DOHH2 (cell line): Measurements from ENCODE around the gene MRPL50.

Experiments
- H3F3A ChIP-seq: fragments of 200-600 bp; sonication (generic), shearing (Covaris generic); 2 replicates; pipeline ENCODE4 v1.6.0; 2016; ENCODE audit warnings: antibody characterized with exemption, mild to moderate bottlenecking; ENCODE audit not compliant: control insufficient read depth, insufficient read depth
- H3K27ac ChIP-seq: fragments of 200-600 bp; sonication (generic); 2 replicates; pipeline ENCODE4 v1.5.1; 2014; ENCODE audit warnings: low read depth, mild to moderate bottlenecking, low read length, moderate library complexity
- H3K27me3 ChIP-seq: fragments of 200-600 bp; sonication (generic); 2 replicates; pipeline ENCODE4 v1.6.1; 2014; ENCODE audit warnings: mild to moderate bottlenecking, low read length, mixed read lengths; ENCODE audit not compliant: control insufficient read depth
- H3K36me3 ChIP-seq: fragments of 200-600 bp; sonication (generic); 2 replicates; pipeline ENCODE4 v1.6.1; 2014; ENCODE audit warnings: mild to moderate bottlenecking, low read length, moderate library complexity, mixed read lengths; ENCODE audit not compliant: control insufficient read depth
- H3K4me1 ChIP-seq: fragments of 200-600 bp; sonication (generic); 2 replicates; pipeline ENCODE4 v1.6.1; 2014; ENCODE audit warnings: mild to moderate bottlenecking, low read length, mixed read lengths; ENCODE audit not compliant: control insufficient read depth
- H3K4me2 ChIP-seq: fragments of 200-600 bp; sonication (generic); 2 replicates; pipeline ENCODE4 v1.6.0; 2014; ENCODE audit warnings: mild to moderate bottlenecking, low read length, moderate library complexity
- H3K4me3 ChIP-seq: fragments of 200-600 bp; sonication (generic); 2 replicates; pipeline ENCODE4 v1.5.1; 2014; ENCODE audit warnings: mild to moderate bottlenecking, low read length, mixed read lengths
- H3K79me2 ChIP-seq: fragments of 200-600 bp; sonication (generic); 2 replicates; pipeline ENCODE4 v1.6.1; 2014; ENCODE audit warnings: mild to moderate bottlenecking, low read length, mixed read lengths; ENCODE audit not compliant: control insufficient read depth
- H3K9me2 ChIP-seq: fragments of 200-600 bp; sonication (generic); replicated peaks from 2 replicates; pipeline ENCODE4 v1.6.1; 2014; ENCODE audit warnings: mild to moderate bottlenecking, low read length, mixed read lengths; ENCODE audit not compliant: control insufficient read depth
- H3K9me3 ChIP-seq: fragments of 200-600 bp; sonication (generic); 2 replicates; pipeline ENCODE4 v1.6.1; 2014; ENCODE audit warnings: antibody characterized with exemption, low read length, mixed read lengths; ENCODE audit not compliant: control insufficient read depth, insufficient read depth
- H4K20me1 ChIP-seq: fragments of 200-600 bp; sonication (generic); 2 replicates; pipeline ENCODE4 v1.6.0; 2014; ENCODE audit warnings: low read depth, mild to moderate bottlenecking, antibody characterized with exemption, low read length, moderate library complexity; ENCODE audit not compliant: control insufficient read depth, insufficient read depth
- CTCF ChIP-seq: fragments of 200-600 bp; sonication (generic); IDR thresholded peaks from one replicate; pipeline ENCODE4 v1.5.1; 2014; ENCODE audit warnings: antibody characterized with exemption, mild to moderate bottlenecking, low read depth, low read length; ENCODE audit not compliant: poor library complexity, severe bottlenecking
- EZH2phosphoT487 ChIP-seq: fragments of 200-600 bp; sonication (generic); IDR thresholded peaks from 2 replicates; pipeline ENCODE4 v1.6.1; 2017; ENCODE audit warnings: borderline replicate concordance, mild to moderate bottlenecking, antibody characterized with exemption, low read length, moderate library complexity, mixed read lengths

Gene MRPL50

GRCh38 chr9:101443364-101443771 lies 45.0 kb upstream of the MRPL50 start:
- no peaks in the 10 kb centered on the region for H3K9me3 ChIP-seq
- no peaks in the 10 kb centered on the region for H3K27me3 ChIP-seq
- no peaks in the 10 kb centered on the region for H4K20me1 ChIP-seq
- no peak overlapping the region for H3K27ac ChIP-seq
- H3F3A ChIP-seq: no peaks in the 10 kb centered on the region
- no peaks in the 10 kb centered on the region for H3K36me3 ChIP-seq
- H3K4me3 ChIP-seq: no peak overlapping the region
- H3K4me1 ChIP-seq: peaks cover 20% of the 10 kb centered on the region
- no peaks in the 10 kb centered on the region for H3K79me2 ChIP-seq
- no peak for TF ChIP-seq CTCF
- TF ChIP-seq EZH2phosphoT487: no peak
- no peaks in the 10 kb centered on the region for H3K9me2 ChIP-seq
- H3K4me2 ChIP-seq: no peak overlapping the region

DNA sequence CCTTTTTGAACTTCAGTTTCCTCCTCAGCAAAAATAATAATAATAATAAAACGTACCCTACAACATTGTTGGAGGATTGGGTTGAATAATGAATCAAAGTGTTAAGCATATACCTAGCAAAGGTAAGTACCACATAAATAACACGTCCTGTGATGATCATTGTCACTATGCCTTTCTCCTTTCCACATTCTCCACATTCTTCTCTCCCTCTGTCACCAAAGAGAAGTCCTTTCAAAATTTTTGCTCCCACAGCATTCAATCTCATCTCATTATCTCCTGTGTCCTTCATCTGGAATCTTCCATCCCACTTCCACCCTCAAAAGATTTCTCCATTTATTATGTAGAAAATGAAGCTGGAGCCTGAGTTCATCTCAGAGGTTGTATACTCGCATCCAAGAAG lies 44.3 kb upstream of the MRPL50 start:
- Histone ChIP-seq H3K4me1 (peaks cover 19% of the 10 kb centered on the region), H3K9me3 (no peaks in the 10 kb centered on the region), H3K4me3 (no peak overlapping the region), H3K27me3 (no peaks in the 10 kb centered on the region), H3K27ac (no peak overlapping the region), H3K4me2 (no peak overlapping the region), H3K9me2 (no peaks in the 10 kb centered on the region), H3K79me2 (no peaks in the 10 kb centered on the region), H3F3A (no peaks in the 10 kb centered on the region), H3K36me3 (no peaks in the 10 kb centered on the region), H4K20me1 (no peaks in the 10 kb centered on the region)
- no peak for TF ChIP-seq CTCF
- TF ChIP-seq EZH2phosphoT487: no peak

DNA sequence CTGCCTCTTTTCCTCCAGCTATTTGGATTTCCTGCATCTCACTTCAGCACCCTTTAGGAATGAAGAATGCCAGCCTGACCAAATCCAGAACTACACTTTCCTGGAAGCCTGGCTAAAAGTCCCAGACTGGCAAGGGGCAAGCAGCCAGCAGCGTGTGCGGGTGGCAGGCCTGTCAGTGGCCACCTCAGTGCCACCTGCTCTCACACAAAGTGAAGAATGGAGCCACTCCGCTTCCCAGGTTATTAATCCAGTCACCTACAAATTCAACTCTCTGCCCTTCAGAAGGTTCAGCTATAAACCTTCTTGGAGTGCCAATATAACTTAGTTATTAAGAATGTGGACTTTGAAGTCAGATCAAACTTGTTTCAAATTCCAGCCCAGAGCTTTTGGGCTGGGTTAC lies 43.9 kb upstream of the MRPL50 start:
- no peaks in the 10 kb centered on the region for H3K9me2 ChIP-seq

More for the DNA sequence above, 43.9 kb upstream of the MRPL50 start:
- no peaks in the 10 kb centered on the region for H3K9me3 ChIP-seq
- H3K27me3 ChIP-seq: no peaks in the 10 kb centered on the region
- peaks cover 19% of the 10 kb centered on the region for H3K4me1 ChIP-seq
- H3K27ac ChIP-seq: no peak overlapping the region
- H3K36me3 ChIP-seq: no peaks in the 10 kb centered on the region
- H4K20me1 ChIP-seq: no peaks in the 10 kb centered on the region
- no peak overlapping the region for H3K4me3 ChIP-seq
- no peak overlapping the region for H3K4me2 ChIP-seq
- no peaks in the 10 kb centered on the region for H3K79me2 ChIP-seq
- no peaks in the 10 kb centered on the region for H3F3A ChIP-seq
- TF ChIP-seq CTCF (no peak), EZH2phosphoT487 (no peak)
